Fibroblast of pulmonary artery (primary cell): ENCODE results near the gene GIGYF1.

ENCODE experiments used
- DNase-seq: peaks from one replicate; pipeline ENCODE4 v3.0.0-alpha.2; 2010; ENCODE audit warnings: low read depth
- H3K4me3 ChIP-seq: replicated peaks from 2 replicates; pipeline ENCODE4 v1.5.1; 2011; ENCODE audit warnings: low read depth, mild to moderate bottlenecking, control low read depth, low read length, moderate library complexity
- CTCF ChIP-seq: IDR thresholded peaks from 2 replicates; pipeline ENCODE4 v1.5.1; 2011; ENCODE audit warnings: mild to moderate bottlenecking, control low read depth, low read length, inconsistent platforms; ENCODE audit errors: missing control alignments

The GIGYF1 gene

GRCh38 chr7:100630066-100630465, 64.0 kb downstream of the GIGYF1 start:
- no peak for DNase-seq
- no peak overlapping the region for H3K4me3 ChIP-seq
- no peak for TF ChIP-seq CTCF
